GM21423 (cell line): ENCODE measurements around the gene ACVR1.

Experiments used
- ATAC-seq: cut with Tn5 transposase; IDR thresholded peaks from one replicate; pipeline ENCODE4 v1.9.1; 2021; ENCODE audit warnings: mild to moderate bottlenecking, moderate library complexity; ENCODE audit not compliant: unreplicated experiment

ACVR1 gene

DNA sequence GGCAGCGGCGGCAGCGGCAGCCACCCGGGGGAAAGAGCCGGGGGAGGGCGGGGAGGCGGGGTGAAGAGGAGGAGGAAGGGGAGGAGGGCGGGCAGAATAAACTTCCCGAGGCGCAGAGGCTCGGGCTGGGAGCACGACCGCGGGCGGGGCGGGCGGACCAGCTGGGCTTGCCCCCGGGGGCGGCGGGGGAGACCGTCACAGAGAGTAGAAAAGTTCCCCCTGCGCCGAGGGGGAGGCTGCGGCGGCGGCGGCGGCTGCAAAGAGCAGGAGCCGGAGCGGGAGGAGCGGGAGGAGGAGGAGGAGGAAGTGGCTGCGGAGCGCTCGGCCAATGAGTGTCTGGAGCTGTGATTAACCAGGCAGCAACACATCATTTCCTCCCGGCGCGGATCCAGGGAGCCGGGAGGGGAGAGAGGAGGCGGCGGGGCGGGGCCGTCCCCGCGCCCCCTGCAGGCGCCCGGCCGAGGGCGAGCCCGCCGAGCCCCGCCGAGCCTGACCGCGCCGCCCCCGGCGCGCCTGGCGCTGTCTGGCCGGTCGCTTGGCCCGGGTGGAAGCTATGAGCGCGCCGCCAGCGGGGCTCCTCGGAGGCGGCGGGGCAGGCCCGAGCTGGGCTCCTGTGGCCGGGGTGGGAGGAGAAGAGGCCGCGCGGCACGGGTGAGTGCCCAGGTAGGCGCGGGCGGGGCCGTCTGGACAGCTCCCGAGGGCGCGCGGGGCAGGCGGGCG, at the start of gene ACVR1:
Gene ACVR1 (minus strand): TSS at position 265 of the 720 bp plus-strand sequence. CDS start 76,837 bp downstream, outside the sequence.
- peak; percentile 86 for ATAC-seq

DNA sequence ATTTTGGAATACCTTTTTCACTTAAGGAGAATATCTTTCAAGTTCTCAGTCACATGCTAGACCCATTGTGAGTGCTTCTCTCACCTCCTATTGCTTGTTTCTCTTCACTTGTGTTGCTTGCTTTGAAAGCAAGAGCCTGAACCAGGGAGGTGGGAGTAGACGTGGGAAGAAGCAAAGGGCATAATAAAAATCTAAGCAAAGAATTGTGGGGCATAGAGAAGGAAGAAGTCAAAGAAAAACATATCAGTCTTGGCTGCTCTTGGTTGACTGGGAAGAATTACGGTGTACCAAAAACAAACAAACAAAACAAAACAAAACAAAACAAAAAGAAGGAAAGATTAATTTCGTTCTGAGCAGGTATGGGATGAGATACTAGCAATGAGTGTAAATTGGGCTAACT, 48.9 kb upstream of the ACVR1 start:
- no peak for ATAC-seq

DNA sequence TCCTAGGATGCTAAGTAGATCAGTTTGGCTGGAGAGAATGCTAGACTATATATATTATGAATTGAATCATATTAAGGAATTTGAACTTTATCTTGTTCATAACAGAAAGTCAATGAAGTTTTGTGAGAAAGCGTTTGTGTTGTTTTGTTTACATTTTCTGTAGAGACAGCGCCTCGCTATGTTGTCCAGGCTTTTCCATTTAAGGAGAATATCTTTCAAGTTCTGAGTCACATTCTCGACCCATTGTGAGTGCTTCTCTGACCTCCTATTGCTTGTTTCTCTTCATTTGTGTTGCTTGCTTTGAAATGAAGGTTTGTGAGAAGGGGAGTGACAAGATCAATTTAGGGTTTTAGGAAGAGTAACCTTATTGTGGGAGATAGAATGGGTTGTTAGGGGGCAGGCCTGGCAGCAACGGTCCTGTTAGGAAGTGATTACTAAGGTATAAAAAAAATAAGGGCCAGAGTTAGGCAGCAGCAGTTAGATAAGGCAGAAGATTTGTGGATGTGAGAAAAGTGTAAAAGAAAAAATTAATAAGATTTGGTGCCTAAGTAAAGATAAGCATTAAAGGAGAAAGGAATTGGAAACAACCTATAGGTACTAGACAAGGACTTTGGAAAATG, 47.6 kb upstream of the ACVR1 start:
- no peak for ATAC-seq

DNA sequence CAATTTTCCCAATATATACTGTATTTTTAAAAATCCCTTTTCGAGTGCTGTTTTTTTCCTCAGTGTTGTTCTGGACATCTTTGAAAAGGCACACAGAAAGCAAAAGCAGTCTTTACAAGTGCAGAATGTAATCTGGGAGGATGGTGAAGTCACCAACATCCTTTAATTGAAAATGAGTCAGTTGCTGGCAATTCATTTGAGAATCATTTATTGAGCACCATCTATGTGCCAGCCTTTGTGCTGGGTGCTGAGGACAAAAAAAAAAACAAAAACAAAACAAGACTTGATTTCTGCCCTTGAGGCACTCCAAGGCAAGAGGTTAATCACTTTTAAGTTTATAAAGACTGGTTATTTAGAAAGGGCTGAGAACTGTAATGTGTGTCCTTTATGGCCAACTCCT, 46.7 kb upstream of the ACVR1 start:
- no peak for ATAC-seq

DNA sequence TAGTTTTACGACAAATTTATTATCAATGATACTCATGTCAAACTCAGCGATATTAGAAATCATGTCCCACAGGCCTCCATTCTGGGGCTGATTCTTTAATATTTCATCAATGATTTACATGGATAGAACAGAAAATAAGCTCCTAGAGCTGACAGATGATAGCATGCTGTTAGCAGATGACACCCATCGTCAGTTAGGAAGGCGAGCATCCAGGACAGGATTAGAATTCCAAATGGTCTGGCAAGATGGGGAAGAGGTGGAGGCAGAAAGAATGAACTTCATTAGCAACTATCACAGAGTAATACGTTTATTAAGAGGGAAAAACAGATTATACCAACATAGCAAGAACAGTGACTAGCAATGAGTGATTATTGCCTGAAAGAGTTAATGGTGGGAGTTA, 46.2 kb upstream of the ACVR1 start:
- ATAC-seq: no peak

DNA sequence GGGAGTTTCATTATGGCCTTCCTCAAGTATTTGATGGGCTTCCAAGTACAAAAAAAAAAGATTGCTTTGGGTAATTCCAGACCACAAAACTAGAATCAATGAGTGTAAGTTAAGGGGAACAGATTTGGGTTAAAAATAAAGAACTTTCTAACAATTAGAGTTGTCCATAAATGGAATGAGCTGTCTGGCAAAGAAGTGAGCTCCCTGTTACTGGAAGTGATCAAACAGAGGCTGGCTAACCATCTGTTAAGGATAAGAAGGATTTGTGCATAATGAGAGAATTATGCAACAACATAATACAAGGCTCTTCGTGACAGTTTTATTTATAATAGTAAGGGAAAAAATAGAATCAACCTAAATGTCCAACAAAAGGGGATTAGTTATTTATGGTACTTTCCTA, 44.6 kb upstream of the ACVR1 start:
- ATAC-seq: no peak

DNA sequence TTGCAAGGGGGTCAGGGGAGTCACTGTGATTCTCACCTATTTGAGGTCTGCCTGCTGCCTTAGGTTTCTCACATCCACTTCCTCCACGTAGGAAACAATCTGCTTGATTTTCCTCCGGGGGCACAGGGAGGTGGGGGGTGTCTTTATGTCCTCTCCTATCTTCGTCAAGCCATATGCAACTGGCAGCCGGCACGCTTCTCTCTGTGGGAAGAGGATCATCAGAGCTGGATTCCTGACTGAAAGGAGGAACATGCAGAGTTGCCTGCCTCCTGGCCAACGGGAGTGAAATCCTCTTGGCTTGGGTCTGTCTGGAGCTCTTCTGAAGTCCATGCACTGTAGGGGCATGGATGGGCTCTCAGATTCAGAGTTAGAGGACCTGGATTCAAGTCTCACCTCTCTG, 43.1 kb upstream of the ACVR1 start:
- no peak for ATAC-seq

DNA sequence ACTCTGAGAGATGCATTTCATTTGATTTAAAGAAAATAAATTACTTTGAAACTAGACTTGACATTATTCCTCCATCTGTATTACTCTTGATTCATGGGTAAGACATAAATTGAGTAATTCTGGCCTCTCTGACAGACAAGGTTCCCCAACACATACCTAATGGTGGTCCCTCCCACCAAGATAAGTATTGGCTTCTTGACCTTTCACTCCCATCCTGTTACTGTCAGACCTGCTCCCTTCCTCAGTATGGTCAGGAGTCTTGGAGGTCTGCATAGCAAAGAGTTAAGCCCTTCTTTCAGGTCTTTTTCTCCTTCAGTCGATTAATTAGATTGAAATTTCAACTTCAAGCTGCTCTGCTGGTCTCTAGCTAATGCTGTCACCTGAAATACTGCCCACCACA, 42.2 kb upstream of the ACVR1 start:
- ATAC-seq: no peak

DNA sequence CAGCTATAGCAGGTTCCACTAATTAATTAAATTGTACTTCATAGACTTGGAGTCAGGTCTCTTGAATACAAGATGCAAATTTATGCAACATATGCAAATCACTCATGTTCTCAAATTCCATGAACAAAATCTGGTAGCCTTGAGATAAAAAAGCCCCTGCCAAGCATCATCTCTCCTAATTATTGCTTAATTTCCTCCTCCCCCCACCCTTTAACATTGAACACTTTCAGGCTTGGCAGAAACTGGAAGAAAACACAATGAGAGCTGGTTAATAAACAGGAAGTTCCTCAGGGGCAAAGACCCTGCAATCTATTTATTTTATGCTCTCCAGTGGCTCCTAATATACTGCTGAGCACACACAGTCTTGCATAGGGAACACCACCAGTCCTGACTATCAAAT, 35.6 kb upstream of the ACVR1 start:
- ATAC-seq: no peak

DNA sequence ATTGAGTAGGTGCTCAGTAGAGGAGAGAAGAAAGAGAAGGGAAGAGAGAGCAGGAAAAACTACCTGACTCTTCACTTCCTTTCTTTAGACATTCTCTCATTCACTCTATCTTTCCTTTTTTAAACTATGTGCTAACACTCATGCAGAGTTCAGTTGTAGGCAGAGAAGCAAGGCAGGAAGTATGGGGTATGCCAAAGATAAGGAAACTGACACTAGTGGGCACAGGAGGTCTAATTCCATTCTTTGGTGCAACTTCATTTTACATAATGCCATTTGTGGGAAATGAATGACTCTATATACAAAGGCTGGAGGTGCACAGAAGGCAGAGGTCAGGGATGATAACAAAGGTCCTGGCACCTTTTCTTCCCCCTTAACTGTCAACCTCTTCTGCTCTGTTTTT, 35.1 kb upstream of the ACVR1 start:
- no peak for ATAC-seq

DNA sequence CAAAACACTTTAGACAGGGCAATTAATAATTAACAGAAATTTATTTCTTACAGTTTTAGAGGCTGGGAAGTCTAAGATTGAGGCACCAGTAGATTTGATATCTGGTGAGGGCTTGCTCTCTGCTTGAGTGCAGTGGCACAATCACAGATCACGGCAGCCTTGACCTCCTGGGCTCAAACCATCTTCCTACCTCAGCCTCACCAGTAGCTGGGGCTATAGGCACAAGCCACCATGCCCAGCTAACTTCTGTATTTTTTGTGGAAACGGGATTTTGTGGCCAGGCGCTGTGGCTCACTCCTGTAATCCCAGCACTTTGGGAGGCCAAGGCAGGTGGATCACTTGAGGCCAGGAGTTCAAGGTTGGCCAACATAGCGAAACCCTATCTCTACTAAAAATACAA, 29.0 kb upstream of the ACVR1 start:
- no peak for ATAC-seq

DNA sequence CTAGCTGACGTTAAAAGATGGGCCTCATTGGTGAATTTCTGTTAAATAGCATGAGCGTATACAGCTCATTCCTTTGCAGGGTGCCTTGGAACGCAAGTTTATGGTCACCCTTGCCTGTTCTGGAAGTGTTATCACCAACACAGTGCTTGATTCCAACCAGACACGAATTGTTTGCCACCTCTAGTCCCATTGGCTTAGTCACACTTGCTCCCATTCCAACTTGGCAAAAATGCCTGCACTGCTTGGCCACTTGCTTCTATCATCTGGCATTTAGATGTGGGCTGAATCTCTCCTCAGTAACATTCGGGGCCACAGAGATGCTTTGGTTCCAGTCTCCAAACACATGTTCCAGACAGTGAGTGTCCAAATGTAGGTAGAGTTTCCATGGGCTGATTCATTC, 27.5 kb upstream of the ACVR1 start:
- ATAC-seq: no peak

DNA sequence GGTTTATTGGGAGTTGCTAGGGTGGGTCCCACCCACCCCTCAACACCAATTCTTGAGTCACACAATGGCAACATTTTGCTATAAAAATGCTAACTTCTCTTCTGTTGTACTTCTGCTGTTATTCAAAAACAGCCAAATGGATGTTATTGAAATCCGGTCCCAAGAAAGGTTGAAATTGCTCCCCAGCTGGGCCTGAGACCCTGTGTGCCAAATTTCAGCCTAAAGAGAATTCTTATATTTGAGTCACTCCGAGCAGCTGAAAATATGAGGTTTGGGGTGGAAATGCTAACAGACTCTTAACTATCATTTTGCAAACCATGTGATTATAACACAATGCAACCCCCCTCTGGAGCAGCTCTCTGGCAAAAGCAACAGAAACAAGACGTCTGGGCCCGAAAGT, 27.0 kb upstream of the ACVR1 start:
- no peak for ATAC-seq

DNA sequence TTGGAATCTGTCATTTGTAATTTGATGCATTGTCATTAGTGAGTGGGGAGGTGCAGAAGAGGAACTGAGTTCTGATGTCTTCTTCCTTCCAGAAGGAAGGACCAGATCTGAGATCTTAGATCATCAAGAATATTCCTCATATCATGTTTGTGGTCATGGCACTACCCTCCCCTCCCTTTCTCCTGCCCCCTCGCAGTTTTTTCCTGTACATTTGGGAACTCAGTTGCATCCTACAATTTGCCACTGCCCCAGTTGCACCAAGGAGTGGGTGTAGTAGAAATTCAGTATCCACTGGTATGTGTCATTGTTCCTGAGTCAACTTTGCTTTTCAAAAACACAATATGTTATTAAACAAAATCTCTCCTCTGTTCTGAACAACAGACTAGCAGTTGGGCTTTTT, 26.6 kb upstream of the ACVR1 start:
- no peak for ATAC-seq

DNA sequence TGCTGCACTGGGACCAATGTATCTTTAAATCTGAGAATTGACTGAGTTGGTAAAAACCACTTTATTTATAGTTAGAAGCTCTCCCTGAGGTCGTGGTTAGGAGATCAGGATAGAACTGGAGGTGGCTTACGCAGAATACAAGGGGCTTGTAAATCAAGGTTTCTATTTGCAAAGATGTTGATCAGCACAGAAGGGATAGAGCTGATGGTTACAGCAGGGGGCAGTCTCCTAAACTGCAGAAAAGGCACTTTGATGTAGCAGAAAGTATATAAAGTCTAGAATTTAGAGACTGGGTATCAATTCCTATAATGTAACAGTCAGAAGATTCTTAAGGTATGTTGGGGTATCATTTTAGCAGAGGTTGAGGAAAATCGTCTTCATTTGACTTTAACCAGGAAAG, 25.2 kb upstream of the ACVR1 start:
- ATAC-seq: no peak

DNA sequence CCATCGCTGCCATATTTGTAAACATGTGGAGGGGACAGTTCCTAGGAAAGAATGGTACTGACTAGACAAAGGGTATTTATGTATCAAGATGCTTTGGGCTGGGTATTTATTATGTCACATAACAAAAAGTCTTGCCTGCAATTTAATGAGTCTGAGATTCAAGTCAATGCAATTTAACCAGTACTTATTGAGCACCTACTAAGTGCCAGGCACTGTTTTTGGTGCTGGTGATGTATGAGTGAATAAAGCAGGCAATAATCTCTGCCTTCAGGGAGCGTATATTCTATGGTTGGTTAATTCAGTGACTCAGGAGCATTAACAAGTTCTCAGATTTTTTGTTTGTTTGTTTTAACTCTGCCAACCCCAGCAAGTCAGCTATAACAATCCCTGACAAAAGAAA, 24.6 kb upstream of the ACVR1 start:
- ATAC-seq: no peak

DNA sequence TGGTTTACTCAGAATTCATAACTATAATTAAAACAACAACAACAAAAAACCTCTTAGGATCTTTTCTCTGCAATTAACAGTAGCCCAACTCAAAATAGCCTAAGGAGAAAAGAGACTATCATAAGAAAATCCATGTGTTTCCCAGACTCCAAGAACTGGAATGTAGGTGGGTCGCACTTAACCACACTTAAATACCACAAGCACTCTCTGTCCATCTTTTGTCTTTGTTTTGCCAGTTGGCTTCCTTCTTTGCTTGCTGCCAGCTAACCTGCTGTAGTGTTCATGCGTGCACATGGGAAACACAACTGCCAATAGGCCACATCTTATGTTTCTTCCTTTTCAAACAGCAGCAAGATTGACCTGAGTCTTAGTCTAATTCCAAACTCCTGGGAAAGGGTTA, 24.1 kb upstream of the ACVR1 start:
- ATAC-seq: no peak

DNA sequence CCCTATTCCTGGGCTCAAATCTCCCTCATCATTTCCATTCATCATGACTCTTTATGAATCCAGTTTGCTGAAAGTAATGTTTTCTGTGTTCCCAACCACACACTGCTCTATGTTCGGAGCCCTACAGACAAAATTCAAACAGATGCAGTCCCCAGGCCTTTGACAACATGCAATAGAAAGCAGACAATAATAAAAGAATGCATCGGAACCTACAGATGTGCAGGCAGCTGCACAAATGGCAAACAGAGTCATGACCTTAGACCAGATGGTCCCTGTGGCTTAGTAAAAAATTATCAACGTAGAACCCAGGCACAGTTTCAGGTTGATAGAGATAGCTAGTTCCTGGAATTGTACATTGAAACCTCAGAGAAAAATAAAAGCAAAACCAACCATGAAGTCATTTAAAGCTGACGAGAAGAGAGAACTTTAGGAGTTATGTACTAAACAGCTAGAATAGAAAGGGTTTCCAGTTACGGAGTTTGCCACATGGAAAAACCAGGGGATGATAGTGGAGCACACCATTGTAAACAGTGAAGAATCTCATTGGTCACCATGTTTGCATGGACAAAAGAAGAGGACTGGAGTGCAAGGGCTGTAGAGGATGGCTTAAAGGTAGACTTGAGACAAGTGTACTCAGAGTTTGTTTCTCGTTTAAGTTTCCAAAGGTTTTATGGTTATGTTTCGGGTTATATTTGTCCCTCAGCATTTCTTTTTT, 23.2 kb upstream of the ACVR1 start:
- ATAC-seq: peak; percentile 78

DNA sequence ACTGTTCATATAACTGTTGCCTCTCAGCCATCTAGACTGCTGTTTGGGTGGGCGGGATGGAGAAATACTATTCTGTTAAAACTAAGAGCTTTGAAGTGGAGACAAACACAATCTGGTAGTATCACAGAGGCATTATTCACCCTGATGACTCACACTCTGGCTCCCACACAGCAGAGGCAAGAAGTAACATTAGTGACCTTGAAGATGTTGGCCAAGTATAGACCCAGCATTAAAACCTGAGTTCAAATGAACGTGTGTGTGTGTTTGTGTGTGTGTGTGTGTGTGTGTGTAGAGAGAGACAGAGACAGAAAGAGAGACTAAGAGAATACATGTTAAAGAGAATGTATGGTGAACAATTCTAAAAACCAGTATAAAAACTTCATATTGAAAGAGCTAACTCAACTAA, 22.5 kb upstream of the ACVR1 start:
- ATAC-seq: no peak

DNA sequence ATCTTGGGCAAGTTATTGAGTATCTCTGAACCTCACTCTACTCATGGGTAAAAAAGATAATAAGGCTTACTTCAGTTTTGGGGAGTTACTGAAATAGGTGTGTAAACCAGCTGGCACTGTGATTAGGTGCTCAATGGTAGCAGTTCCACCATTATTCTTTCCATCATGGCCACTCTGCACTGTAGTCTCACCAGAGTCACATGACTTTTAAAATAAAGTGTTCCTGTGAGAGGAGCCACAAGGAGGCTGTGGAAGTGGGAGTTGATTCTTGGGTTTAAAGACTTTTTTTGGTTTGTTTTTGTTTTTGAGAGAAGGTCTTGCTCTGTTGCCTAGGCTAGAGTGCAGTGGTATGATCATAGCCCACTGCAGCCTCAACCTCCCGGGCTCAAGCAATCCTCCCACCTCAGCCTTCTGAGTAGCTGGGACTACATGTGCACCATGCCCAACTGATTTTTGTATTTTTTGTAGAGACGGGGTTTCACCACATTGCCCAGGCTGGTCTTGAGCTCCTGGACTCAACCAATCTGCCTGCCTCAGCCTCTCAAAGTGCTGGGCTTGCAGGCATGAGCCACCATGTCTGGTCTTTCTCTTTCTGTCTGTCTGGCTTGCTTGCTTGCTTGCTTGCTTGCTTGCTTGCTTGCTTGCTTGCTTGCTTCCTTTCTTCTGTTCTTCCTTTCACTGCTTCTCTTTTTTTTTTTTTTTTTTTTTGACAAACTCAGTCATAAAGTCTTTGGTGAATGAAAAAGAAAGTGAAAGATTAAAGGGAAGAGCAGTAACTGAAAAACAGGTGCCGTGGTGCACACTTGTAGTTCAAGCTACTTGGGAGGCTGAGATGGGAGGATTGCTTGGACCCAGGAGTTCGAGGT, 21.2 kb upstream of the ACVR1 start:
- peak; percentile 48 for ATAC-seq

DNA sequence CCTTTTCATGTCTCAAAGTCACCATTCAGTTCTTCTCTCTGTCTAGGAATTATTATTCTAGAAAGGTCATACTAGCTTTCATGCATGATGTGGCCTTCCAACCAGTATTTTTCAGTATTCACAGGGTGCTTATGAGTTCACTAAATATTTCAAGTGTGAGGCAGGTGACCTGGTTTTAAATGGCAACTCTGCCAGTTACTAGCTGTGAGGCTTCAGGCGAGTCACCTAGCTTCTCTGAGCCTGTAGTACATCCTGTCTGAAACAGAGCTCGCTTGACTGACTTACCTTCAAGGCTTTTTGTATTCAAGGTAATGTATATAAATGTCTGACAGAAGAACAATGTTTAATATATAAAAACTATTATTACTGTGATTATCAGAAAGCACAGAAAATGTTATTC, 19.4 kb upstream of the ACVR1 start:
- ATAC-seq: no peak
